Measurements from ENCODE around the gene BNC2.

BNC2 gene

DNA sequence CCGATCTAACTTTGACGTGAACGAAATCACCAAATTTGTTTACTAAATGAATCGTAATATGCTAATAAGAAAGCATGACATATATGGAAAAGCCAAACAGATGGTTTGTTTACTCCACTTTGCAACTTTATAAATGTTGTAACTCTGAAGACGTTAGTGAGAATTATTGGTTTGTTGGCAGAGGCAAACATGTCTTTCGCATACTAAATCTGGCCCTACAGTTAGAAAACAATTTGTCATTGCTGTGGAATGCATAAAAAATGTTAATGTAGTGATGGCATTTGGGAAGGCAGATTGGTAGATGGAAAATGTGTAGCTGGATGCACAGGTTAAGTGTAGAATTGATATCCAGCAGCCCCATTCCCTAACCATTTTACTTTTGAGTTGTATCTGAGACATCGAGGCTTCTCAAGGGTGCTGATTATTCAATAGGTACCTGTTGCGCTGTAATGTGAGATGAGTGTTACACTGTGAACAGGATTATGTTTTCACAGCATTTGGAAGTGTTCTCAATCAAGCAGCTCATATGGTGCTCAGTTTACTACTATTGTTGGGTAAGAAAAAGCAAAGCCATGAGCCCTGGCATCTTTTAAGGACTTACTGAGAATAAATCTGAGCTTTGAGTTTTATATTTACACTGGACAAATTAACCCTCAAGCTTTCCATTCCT lies 444.8 kb downstream of the BNC2 start:
- no peak for DNase-seq (ENCODE audit: low read depth in 2 of 3, low spot score in 2 of 3)

GRCh38 chr9:16422114-16422513 lies 448.4 kb downstream of the BNC2 start:
- DNase-seq (ENCODE audit: low read depth in 2 of 3, low spot score in 2 of 3), result no peak

GRCh38 chr9:16421532-16421931 lies 448.9 kb downstream of the BNC2 start:
- DNase-seq (ENCODE audit: low read depth in 2 of 3, low spot score in 2 of 3), result no peak

- no peak for DNase-seq (ENCODE audit: low read depth in 2 of 3, low spot score in 2 of 3)
These were observed 451.3 kb downstream of the BNC2 start for GRCh38 chr9:16419124-16419523.

GRCh38 chr9:16418721-16419120 lies 451.7 kb downstream of the BNC2 start:
- DNase-seq (ENCODE audit: low read depth in 2 of 3, low spot score in 2 of 3), result no peak

- no peak for DNase-seq (ENCODE audit: low read depth in 2 of 3, low spot score in 2 of 3)
These were observed 452.7 kb downstream of the BNC2 start for GRCh38 chr9:16417749-16418148.

DNA sequence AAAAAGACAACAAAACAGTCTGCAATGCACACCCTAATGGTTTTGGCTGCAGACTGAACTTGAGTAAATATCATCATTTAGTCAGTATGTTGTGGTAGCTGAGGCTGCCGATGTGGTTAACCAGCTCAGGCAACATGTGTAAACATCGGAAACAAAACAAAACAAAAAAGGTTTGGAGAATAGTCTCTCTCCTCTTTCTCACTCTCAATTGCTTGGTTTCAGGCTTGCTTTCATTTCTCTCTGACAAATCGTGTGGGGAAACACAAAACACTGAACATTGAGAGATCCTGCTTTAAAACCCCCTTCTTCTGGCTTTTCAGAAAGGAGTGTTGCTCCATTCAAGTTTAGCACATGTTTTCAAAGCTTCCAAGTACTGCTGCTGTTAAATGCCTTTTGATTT lies 453.3 kb downstream of the BNC2 start:
- no peak for DNase-seq (ENCODE audit: low read depth in 2 of 3, low spot score in 2 of 3)

DNA sequence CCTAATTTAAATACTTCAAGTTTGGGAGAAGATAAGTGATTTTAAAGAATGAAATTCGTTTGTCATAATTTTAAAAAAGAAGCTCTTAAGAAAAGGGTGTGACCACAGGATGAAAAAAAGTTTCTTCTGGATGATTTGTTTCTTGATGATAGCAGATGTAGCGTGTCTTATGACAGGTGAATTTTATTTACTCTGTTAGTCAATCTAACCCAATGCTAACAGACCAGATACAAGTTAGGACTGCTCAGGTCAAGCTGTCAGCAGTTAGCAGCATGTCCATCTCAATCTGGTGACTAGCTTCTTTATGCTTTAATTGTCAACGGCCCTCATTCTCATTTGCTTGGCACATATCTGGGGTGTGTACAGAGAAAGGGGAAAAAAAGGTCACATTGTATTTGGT lies 456.0 kb downstream of the BNC2 start:
- no peak for DNase-seq (ENCODE audit: low read depth in 2 of 3, low spot score in 2 of 3)

- DNase-seq (ENCODE audit: low read depth in 2 of 3, low spot score in 2 of 3), result no peak
These were observed 456.9 kb downstream of the BNC2 start for GRCh38 chr9:16413509-16414016.

GRCh38 chr9:16412740-16413139 lies 457.7 kb downstream of the BNC2 start:
- no peak for DNase-seq (ENCODE audit: low read depth in 2 of 3, low spot score in 2 of 3)

DNA sequence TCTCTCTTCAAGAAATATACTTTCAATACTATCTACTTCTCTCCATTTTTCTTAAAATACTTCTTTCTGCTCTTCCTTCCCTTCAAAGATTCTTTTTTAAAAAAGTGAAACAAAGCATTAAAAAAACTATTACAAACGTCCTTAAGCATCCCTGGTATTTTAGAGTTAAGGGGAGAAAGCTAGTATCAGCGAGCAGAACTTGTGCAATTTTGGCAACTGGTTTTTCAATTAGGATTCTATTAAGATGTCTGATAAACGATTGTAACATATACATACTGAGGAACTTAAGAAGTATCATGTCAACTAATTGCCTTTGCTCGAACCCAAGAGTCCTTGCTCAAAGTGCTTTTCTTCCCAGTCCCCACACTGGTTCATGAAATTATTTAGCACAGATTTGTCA lies 459.2 kb downstream of the BNC2 start:
- no peak for DNase-seq (ENCODE audit: low read depth in 2 of 3, low spot score in 2 of 3)

- DNase-seq (ENCODE audit: low read depth in 2 of 3, low spot score in 2 of 3), result no peak
These were observed 459.7 kb downstream of the BNC2 start for GRCh38 chr9:16410601-16411280.

- no peak for DNase-seq (ENCODE audit: low read depth in 2 of 3, low spot score in 2 of 3)
These were observed 462.9 kb downstream of the BNC2 start for GRCh38 chr9:16407617-16408016.

DNA sequence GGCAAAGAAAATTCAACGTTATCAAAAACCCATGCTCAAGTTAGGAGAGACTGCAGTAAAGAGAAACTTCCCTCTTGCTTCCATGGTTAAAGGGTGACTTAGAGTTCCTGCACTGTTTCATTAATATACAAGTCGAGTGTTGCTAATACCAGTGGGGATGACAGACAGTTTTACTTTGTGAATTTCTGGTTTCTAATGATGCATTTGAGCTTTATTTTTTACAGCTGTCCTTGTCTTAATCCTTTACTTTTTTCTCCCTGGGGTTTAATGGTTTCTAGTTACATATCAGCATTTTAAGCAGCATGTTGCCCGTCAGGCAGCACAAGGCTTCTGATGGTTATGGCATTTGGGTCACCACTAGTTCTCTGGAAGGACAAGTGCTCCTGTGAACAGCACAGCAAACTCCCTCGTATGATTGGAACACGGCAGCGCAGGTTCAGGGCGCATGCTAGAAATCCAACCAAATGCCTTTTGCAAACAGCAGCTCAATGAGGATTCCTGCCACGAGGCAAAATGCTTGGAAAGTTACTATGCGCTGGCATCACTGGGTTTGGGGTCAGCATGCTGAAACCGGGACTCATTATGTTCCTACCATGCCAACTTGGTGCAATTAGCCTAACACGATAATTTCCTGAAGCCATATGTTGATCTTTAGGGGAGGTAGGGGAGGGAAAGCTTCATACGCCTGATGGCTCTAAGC lies 463.8 kb downstream of the BNC2 start:
- no peak for DNase-seq (ENCODE audit: low read depth in 2 of 3, low spot score in 2 of 3)

GRCh38 chr9:16405421-16405820 lies 465.0 kb downstream of the BNC2 start:
- no peak for DNase-seq (ENCODE audit: low read depth in 2 of 3, low spot score in 2 of 3)

DNA sequence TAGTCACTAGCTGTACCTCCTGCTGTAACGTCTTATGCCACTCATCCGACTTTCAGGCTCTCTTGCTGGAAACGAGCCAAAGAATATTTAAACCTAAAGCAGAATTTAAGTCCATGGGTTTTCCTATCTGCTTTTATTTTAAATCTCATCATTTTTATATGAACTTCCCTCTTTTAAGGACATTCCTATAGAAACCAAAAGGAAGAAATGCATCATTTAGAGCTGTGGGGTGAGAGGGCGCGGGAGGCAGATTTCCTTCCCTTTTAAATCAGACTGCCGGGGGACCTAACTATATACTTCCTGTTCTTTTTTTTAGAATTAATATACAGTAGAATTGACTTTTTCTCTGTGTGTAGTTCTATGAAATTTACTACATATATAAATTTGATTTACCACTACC lies 468.8 kb downstream of the BNC2 start:
- no peak for DNase-seq (ENCODE audit: low read depth in 2 of 3, low spot score in 2 of 3)

DNA sequence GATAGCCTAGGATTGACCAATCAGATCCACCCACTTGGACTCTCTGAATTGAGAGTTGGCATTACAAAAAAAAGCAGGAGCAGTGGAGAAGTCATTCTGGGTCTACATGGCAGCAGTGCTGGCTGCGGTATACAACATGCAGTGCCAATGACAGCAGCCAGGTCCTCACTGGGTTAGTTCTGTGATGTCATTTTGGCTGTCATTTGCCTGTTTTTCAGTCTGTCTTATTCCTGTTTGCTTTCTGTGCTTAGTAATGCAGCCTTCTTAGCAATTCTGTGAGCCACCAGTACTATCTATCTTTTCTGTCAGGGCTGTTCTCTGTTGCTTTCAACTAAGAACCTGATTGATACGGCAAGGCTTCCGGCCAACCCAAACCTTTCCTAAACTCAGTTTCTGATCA lies 471.8 kb downstream of the BNC2 start:
- DNase-seq (ENCODE audit: low read depth in 2 of 3, low spot score in 2 of 3), result no peak

GRCh38 chr9:16396389-16396788 lies 474.1 kb downstream of the BNC2 start:
- DNase-seq (ENCODE audit: low read depth in 2 of 3, low spot score in 2 of 3), result no peak

DNA sequence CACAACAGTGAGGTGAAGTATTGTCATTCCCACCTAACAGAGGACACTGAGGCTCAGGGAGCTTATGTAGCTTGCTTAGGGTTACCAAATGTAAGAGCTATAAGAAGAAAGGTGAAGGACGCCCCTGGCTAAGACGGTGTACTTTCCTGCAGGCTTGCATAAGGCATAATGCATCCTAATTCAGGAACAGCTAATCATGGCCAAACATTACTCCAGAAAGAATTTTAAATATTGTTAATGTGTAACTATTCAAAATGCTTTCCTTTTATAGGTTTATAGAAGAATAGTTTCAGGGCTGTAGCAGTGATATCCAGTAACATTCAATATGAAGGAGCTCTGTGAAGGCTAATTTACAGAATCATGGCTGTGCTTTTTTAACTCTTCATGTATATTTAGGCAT lies 479.1 kb downstream of the BNC2 start:
- DNase-seq (ENCODE audit: low read depth in 2 of 3, low spot score in 2 of 3), result no peak

DNA sequence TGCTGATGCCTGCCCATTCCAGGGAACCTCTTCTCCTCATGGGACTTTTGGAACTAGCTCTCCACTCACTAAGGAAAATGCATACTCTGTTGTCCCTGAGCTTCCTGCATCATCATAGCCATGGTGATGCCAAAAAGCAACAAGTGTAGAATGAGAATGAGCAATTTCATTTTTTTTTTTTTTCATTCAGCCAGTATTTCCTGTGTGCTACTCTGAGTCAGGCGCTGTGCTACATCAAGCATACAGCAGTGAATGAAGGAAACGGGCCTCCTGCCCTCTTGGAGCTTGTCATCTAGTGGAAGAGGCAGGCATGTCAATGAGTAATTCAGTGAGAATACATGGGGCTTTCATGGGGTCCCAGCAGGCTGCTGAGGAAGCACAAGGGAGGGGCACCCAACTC lies 483.1 kb downstream of the BNC2 start:
- DNase-seq (ENCODE audit: low read depth in 2 of 3, low spot score in 2 of 3), result no peak

DNA sequence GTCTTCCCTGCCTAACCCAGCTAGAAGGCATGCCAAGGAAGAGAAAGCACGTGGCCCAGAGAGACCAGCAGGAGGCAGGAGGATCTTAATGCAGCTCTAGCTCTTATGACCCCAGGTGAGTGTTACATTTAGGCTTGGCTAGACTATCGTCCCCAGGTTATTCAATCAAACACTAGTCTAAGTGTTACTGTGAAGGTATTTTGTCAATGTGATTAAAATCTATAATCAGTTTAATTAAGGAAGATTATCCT lies 483.7 kb downstream of the BNC2 start:
- no peak for DNase-seq (ENCODE audit: low read depth in 2 of 3, low spot score in 2 of 3)

DNA sequence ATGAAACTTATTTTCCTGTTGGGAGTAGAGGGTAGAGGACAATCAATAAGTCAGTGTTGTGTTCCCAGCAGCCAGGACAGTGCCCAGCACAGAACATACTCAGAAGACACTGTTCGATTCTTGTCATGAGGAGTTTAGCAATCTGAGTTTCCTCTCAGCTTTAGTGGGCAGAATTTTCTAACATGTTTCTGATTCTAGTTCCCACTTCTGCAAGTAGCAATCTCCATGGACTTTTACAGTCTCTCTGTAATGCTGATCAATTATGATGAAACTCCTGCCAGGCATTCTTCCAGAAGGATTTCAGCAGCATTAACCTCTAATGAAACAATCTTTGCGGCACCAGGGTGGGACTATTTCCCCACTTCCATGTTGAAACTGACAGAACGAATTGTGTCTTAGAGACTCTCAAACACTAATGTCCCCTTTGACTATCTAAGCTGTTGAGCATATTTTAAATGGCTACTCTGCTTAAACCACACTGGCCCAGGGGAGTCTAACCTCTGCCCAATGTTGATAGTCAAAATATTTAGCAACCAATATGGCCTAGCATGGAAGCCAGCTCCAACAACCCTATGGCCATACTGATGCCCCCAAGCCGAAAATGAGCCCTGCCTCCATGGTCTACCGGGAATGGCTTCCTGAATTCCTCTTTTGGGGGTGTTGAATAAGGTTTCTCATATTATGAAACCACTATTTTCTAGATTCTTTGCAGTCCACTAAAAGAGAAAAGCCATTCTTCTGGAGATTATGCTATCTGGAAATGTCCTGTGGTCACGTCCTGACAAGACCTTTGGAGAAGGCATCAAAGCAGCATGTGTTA lies 484.3 kb downstream of the BNC2 start:
- no peak for DNase-seq (ENCODE audit: low read depth in 2 of 3, low spot score in 2 of 3)

Data from activated CD8-positive, alpha-beta memory T cell treated with anti-CD3 and anti-CD28 coated beads for 48 hours (primary cell).